Measurements from ENCODE around the gene FAM110A. TPM values are rescaled to one million over a fixed set of nuclear protein-coding genes. Genes with fewer than 3 reads are reported as not detected.
"Not testable (repeated sequence)": the region's sequence is repeated elsewhere in the genome, so short reads cannot be mapped to it uniquely, and the experiment has no call there.

The FAM110A gene
- total and polyA plus RNA-seq, 4 donors, result 8.6 to 17.9 (median 12.7) TPM

DNA sequence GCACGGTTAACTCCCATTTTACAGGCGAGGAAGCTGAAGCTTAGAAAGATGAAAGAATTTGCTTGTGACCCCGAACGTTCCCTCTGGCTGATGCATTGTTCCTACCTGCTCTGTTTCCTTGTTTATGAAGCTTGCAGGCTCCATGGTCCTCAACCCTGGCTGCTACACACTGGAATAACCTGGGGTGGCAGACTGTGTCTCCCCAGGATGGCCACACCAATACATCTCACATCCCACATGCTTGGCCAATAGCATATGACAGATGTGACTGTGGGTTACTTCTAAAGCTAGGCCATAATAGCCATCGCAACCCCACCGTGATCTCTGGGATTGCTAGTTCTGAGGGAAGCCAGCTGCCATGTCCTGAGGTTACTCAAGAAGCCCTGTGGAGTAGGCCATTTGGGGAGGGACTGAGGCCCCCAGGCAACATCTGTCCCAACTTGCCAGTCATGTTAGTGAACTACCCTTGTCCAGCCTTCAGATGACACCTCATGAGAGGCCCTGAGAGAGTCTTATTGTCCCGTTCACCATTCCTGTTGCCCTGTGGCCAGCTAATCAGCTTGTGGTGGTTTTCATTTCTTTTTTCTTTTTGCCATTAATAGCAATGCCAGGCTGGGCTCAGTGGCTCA lies 6.7 kb upstream of the FAM110A start:
- no peak for ATAC-seq (ENCODE audit: insufficient read depth, low FRiP score)
- TF ChIP-seq, protein P1, sequence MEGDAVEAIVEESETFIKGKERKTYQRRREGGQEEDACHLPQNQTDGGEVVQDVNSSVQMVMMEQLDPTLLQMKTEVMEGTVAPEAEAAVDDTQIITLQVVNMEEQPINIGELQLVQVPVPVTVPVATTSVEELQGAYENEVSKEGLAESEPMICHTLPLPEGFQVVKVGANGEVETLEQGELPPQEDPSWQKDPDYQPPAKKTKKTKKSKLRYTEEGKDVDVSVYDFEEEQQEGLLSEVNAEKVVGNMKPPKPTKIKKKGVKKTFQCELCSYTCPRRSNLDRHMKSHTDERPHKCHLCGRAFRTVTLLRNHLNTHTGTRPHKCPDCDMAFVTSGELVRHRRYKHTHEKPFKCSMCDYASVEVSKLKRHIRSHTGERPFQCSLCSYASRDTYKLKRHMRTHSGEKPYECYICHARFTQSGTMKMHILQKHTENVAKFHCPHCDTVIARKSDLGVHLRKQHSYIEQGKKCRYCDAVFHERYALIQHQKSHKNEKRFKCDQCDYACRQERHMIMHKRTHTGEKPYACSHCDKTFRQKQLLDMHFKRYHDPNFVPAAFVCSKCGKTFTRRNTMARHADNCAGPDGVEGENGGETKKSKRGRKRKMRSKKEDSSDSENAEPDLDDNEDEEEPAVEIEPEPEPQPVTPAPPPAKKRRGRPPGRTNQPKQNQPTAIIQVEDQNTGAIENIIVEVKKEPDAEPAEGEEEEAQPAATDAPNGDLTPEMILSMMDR (IDR thresholded peaks at IDR 0.05; ENCODE audit: control extremely low read depth, extremely low read depth), result no peak
- no peak for DNase-seq
- no peak overlapping the region for H3K4me3 ChIP-seq
- no peak overlapping the region for H3K27ac ChIP-seq (ENCODE audit: low read depth in 1 of 2, low read length in 1 of 2)
- no peaks in the 10 kb centered on the region for H3K27me3 ChIP-seq (ENCODE audit: control insufficient read depth in 3 of 3, insufficient read depth in 3 of 3, low read length in 2 of 3)
- 92 to 93% methylated on average over 7 of the region's 7 CpGs for WGBS, 2 donors
- H3K4me1 ChIP-seq (ENCODE audit: control insufficient read depth in 5 of 5, insufficient read depth in 5 of 5, low read length in 5 of 5), result peaks cover 0 to 3% (median 0%) of the 10 kb centered on the region in 5 donors
- no peaks in the 10 kb centered on the region for H3K36me3 ChIP-seq (ENCODE audit: control insufficient read depth in 4 of 4, insufficient read depth in 4 of 4, low read length in 4 of 4)
- no peak overlapping the region for H3K9ac ChIP-seq (ENCODE audit: insufficient read depth in 1 of 2, low read length in 2 of 2)
- H3K9me3 ChIP-seq (ENCODE audit: control insufficient read depth in 4 of 4, insufficient read depth in 3 of 4, low read length in 3 of 4), result no peaks in the 10 kb centered on the region

GRCh38 chr20:827981-828380 lies 5.5 kb upstream of the FAM110A start:
- not testable (repeated sequence) for H3K27me3 ChIP-seq (ENCODE audit: control insufficient read depth in 3 of 3, insufficient read depth in 3 of 3, low read length in 2 of 3); H3K36me3 ChIP-seq (ENCODE audit: control insufficient read depth in 4 of 4, insufficient read depth in 4 of 4, low read length in 4 of 4); H3K9me3 ChIP-seq (ENCODE audit: control insufficient read depth in 4 of 4, insufficient read depth in 3 of 4, low read length in 3 of 4); ATAC-seq (ENCODE audit: insufficient read depth, low FRiP score); H3K27ac ChIP-seq (ENCODE audit: low read depth in 1 of 2, low read length in 1 of 2); H3K9ac ChIP-seq (ENCODE audit: insufficient read depth in 1 of 2, low read length in 2 of 2); DNase-seq; H3K4me3 ChIP-seq; H3K4me1 ChIP-seq (ENCODE audit: control insufficient read depth in 5 of 5, insufficient read depth in 5 of 5, low read length in 5 of 5)
- WGBS, 2 donors, result 94 to 98% methylated on average over 8 of the region's 8 CpGs

DNA sequence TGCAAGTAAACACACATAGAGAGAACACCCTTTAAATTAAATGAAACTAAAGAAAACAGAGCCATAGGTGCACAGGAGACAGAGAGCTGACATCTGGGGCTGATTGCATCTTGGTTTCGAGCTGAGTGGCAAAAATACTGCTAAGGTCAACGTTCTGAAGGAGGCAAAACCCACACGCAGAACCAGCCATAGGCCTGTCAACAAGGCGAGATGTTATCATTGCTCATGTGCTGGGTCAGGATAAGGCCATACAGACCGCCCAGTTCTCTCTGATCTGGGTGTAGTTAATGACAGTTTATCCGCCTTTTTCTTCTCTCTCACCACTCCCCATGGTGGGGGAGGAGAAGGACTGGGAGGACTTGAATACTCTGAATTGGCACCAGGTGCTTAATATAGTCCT lies 4.5 kb upstream of the FAM110A start:
- H3K4me3 ChIP-seq, result no peak overlapping the region
- ATAC-seq (ENCODE audit: insufficient read depth, low FRiP score), result no peak
- no peaks in the 10 kb centered on the region for H3K27me3 ChIP-seq (ENCODE audit: control insufficient read depth in 3 of 3, insufficient read depth in 3 of 3, low read length in 2 of 3)
- no peak for DNase-seq
- 57 to 65% methylated on average over 6 of the region's 6 CpGs for WGBS, 2 donors
- peak overlapping the region in 1 of 2 donors; percentile 32 for H3K27ac ChIP-seq (ENCODE audit: low read depth in 1 of 2, low read length in 1 of 2)
- TF ChIP-seq, protein P1 (IDR thresholded peaks at IDR 0.05; ENCODE audit: control extremely low read depth, extremely low read depth), result no peak
- H3K9ac ChIP-seq (ENCODE audit: insufficient read depth in 1 of 2, low read length in 2 of 2), result no peak overlapping the region
- no peaks in the 10 kb centered on the region for H3K36me3 ChIP-seq (ENCODE audit: control insufficient read depth in 4 of 4, insufficient read depth in 4 of 4, low read length in 4 of 4)
- H3K4me1 ChIP-seq (ENCODE audit: control insufficient read depth in 5 of 5, insufficient read depth in 5 of 5, low read length in 5 of 5), result peaks cover 0 to 7% (median 3%) of the 10 kb centered on the region in 5 donors
- no peaks in the 10 kb centered on the region for H3K9me3 ChIP-seq (ENCODE audit: control insufficient read depth in 4 of 4, insufficient read depth in 3 of 4, low read length in 3 of 4)

GRCh38 chr20:829551-829950 lies 4.0 kb upstream of the FAM110A start:
- Histone ChIP-seq H3K36me3 (ENCODE audit: control insufficient read depth in 4 of 4, insufficient read depth in 4 of 4, low read length in 4 of 4) (no peaks in the 10 kb centered on the region), H3K27ac (ENCODE audit: low read depth in 1 of 2, low read length in 1 of 2) (peak overlapping the region in 1 of 2 donors; percentile 32), H3K9me3 (ENCODE audit: control insufficient read depth in 4 of 4, insufficient read depth in 3 of 4, low read length in 3 of 4) (no peaks in the 10 kb centered on the region), H3K27me3 (ENCODE audit: control insufficient read depth in 3 of 3, insufficient read depth in 3 of 3, low read length in 2 of 3) (no peaks in the 10 kb centered on the region), H3K4me3 (no peak overlapping the region), H3K4me1 (ENCODE audit: control insufficient read depth in 5 of 5, insufficient read depth in 5 of 5, low read length in 5 of 5) (peaks cover 0 to 13% (median 4%) of the 10 kb centered on the region in 5 donors), H3K9ac (ENCODE audit: insufficient read depth in 1 of 2, low read length in 2 of 2) (no peak overlapping the region)
- TF ChIP-seq, protein P1 (IDR thresholded peaks at IDR 0.05; ENCODE audit: control extremely low read depth, extremely low read depth), result no peak
- no peak for DNase-seq
- WGBS, 2 donors, result 92 to 96% methylated on average over 2 of the region's 2 CpGs
- no peak for ATAC-seq (ENCODE audit: insufficient read depth, low FRiP score)

Data from lung (tissue), 12 donors.